Neural progenitor cell (in vitro differentiated cells): ENCODE data around the gene LRGUK.

ENCODE experiments used
- EZH2 ChIP-seq: fragments of 200-600 bp; sonication (generic); IDR thresholded peaks from 2 replicates; pipeline ENCODE4 v1.6.1; 2017; ENCODE audit warnings: antibody characterized with exemption, mild to moderate bottlenecking, moderate library complexity
- EZH2phosphoT487 ChIP-seq: fragments of 200-600 bp; sonication (generic); IDR thresholded peaks from 2 replicates; pipeline ENCODE4 v1.6.1; 2017; ENCODE audit warnings: antibody characterized with exemption
- TF ChIP-seq, protein P1 (sequence below): fragments of 200-600 bp; sonication (generic); IDR thresholded peaks from 2 replicates; pipeline ENCODE4 v1.5.1; 2017; ENCODE audit warnings: antibody characterized with exemption, mild to moderate bottlenecking

DNA sequence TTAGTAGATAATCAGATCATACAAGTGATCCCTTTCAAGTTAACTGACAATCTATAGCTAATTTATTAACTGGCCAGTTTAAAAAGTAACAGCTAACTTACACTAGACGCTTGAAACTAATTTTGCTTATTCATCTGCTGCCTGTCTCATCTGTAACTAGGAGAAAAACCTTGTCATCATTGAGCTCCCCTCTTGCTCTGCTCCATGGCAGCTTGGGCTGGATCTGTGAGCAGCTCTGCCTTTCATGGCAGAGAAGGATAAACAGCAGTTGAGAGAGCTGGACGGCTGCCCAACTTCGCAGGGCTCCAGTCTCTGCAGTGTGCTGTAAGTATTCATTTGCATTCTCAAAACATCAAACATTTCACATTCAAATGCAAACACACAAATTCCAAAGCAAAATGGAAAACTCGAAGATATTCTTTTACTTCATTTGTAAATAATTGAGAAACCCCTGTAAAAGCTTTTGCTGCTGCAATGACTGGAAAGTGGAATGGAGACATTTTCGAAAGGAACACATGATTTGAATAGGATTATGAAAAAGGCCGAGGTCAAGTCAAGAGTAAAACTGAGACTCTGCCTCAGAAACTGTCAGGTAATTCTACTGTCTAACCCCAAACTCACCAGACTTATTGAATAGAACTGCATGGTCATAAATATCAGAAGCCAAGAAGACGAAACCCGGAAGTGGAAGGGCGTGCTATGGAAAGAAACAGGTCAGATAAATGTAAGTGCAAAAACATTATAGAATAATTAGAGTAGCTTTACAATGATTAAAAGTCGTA lies 172.0 kb downstream of the LRGUK start:
- TF ChIP-seq, protein P1, sequence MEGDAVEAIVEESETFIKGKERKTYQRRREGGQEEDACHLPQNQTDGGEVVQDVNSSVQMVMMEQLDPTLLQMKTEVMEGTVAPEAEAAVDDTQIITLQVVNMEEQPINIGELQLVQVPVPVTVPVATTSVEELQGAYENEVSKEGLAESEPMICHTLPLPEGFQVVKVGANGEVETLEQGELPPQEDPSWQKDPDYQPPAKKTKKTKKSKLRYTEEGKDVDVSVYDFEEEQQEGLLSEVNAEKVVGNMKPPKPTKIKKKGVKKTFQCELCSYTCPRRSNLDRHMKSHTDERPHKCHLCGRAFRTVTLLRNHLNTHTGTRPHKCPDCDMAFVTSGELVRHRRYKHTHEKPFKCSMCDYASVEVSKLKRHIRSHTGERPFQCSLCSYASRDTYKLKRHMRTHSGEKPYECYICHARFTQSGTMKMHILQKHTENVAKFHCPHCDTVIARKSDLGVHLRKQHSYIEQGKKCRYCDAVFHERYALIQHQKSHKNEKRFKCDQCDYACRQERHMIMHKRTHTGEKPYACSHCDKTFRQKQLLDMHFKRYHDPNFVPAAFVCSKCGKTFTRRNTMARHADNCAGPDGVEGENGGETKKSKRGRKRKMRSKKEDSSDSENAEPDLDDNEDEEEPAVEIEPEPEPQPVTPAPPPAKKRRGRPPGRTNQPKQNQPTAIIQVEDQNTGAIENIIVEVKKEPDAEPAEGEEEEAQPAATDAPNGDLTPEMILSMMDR = no peak
- TF ChIP-seq EZH2 (no peak), EZH2phosphoT487 (no peak)
